HepG2 (cell line): ENCODE results near the gene FRMD4B. TPM values are rescaled to one million over a fixed set of nuclear protein-coding genes. Genes with fewer than 3 reads are reported as not detected.

Experiments used
- ATF1 ChIP-seq: IDR thresholded peaks from 2 replicates; pipeline ENCODE4 v1.6.1; 2016; ENCODE audit warnings: mild to moderate bottlenecking, control low read depth
- CERS6 ChIP-seq: sonication (generic); formaldehyde crosslinking; IDR thresholded peaks from 2 replicates; pipeline ENCODE4 v1.5.0; 2020; ENCODE audit warnings: missing genetic modification reagents
- EP300 ChIP-seq, 3 experiments: sonication (generic) in 1 of 3; formaldehyde crosslinking in 1 of 3; IDR thresholded peaks; 2 replicates each; pipeline versions ENCODE4 v1.5.1 to v1.6.1; 2011 to 2020; ENCODE audit warnings: low read depth in 2 of 3, low read length in 2 of 3, borderline replicate concordance in 1 of 3, improper control_type of control experiment in 1 of 3, mild to moderate bottlenecking in 1 of 3, missing genetic modification reagents in 1 of 3, moderate library complexity in 1 of 3
- ERF ChIP-seq: IDR thresholded peaks from 2 replicates; pipeline ENCODE4 v1.6.1; 2018; ENCODE audit warnings: missing biosample characterization, missing genetic modification reagents
- FOXP1 ChIP-seq, 2 experiments: fragments of 450-650 bp in 1 of 2; IDR thresholded peaks; 2 replicates each; pipeline ENCODE4 v1.6.1; 2017 to 2018; ENCODE audit warnings: antibody characterized with exemption in 1 of 2
- GABPA ChIP-seq, 2 experiments: IDR thresholded peaks; 2 replicates each; pipeline ENCODE4 v1.6.1; 2011 to 2016; ENCODE audit warnings: low read depth in 2 of 2, low read length in 1 of 2, missing biosample characterization in 1 of 2, missing genetic modification characterization in 1 of 2
- GABPB1 ChIP-seq: IDR thresholded peaks from 2 replicates; pipeline ENCODE4 v1.6.1; 2016; ENCODE audit warnings: mild to moderate bottlenecking, missing genetic modification reagents, moderate library complexity, missing compliant biosample characterization
- HCFC1 ChIP-seq: fragments of 150-350 bp; IDR thresholded peaks from 2 replicates; pipeline ENCODE4 v1.6.1; 2014; ENCODE audit warnings: low read depth, low read length
- HOXA3 ChIP-seq: sonication (generic); formaldehyde crosslinking; IDR thresholded peaks from 2 replicates; pipeline ENCODE4 v1.5.0; 2020; ENCODE audit warnings: missing genetic modification reagents
- IKZF4 ChIP-seq: sonication (generic); formaldehyde crosslinking; IDR thresholded peaks from 2 replicates; pipeline ENCODE4 v1.5.1; 2020; ENCODE audit warnings: borderline replicate concordance, mild to moderate bottlenecking, low read depth, missing genetic modification reagents; ENCODE audit errors: not compliant biosample characterization
- MAX ChIP-seq: IDR thresholded peaks from 2 replicates; pipeline ENCODE4 v1.6.1; 2012; ENCODE audit warnings: inconsistent platforms
- MAZ ChIP-seq, 2 experiments: sonication (generic) in 1 of 2; formaldehyde crosslinking in 1 of 2; IDR thresholded peaks; 2 replicates each; pipeline versions ENCODE4 v1.5.0 to v1.6.1; 2012 to 2020; ENCODE audit warnings: low read depth in 2 of 2, mild to moderate bottlenecking in 2 of 2, borderline replicate concordance in 1 of 2, improper control_type of control experiment in 1 of 2, low read length in 1 of 2, missing genetic modification reagents in 1 of 2, moderate library complexity in 1 of 2
- MIER2 ChIP-seq: IDR thresholded peaks from 2 replicates; pipeline ENCODE4 v1.6.1; 2016; ENCODE audit warnings: missing biosample characterization, missing genetic modification reagents
- NCOR1 ChIP-seq: fragments of 200-600 bp; sonication (generic); IDR thresholded peaks from 2 replicates; pipeline ENCODE4 v1.7.0; 2017; ENCODE audit warnings: antibody characterized with exemption, low read length, borderline replicate concordance
- NFRKB ChIP-seq: fragments of 450-650 bp; IDR thresholded peaks from 2 replicates; pipeline ENCODE4 v1.6.1; 2017
- PPARG ChIP-seq: conservative IDR thresholded peaks from 2 replicates; pipeline ENCODE4 v1.6.1; 2016; ENCODE audit warnings: missing biosample characterization, missing genetic modification reagents
- SP4 ChIP-seq: sonication (generic); formaldehyde crosslinking; IDR thresholded peaks from 2 replicates; pipeline ENCODE4 v1.8.1; 2023; ENCODE audit warnings: mild to moderate bottlenecking, missing genetic modification reagents
- ZMYM2 ChIP-seq: sonication (generic); formaldehyde crosslinking; IDR thresholded peaks from 2 replicates; pipeline ENCODE4 v1.8.0; 2022; ENCODE audit warnings: mild to moderate bottlenecking, missing genetic modification reagents
- ZNF12 ChIP-seq: sonication (generic); formaldehyde crosslinking; IDR thresholded peaks from 2 replicates; pipeline ENCODE4 v1.5.0; 2020; ENCODE audit warnings: missing genetic modification reagents
- ZNF205 ChIP-seq: IDR thresholded peaks from 2 replicates; pipeline ENCODE4 v1.6.1; 2018; ENCODE audit warnings: missing biosample characterization, missing genetic modification reagents
- ZNF564 ChIP-seq: sonication (generic); formaldehyde crosslinking; IDR thresholded peaks from 2 replicates; pipeline ENCODE4 v1.8.1; 2023; ENCODE audit warnings: mild to moderate bottlenecking, missing genetic modification reagents
- ZNF691 ChIP-seq: sonication (generic); formaldehyde crosslinking; IDR thresholded peaks from 2 replicates; pipeline ENCODE4 v1.4.0; 2020; ENCODE audit warnings: missing genetic modification reagents, low read depth, mild to moderate bottlenecking, borderline replicate concordance
- polyA plus RNA-seq, 8 experiments: library from polyadenylated mRNA; depleted of rRNA in 3 of 8; stranded (reverse) in 7 of 8; unstranded in 1 of 8; fragments of >200 nt; fragmentation: Illumina TruSeq in 4 of 8; extraction: Trizol in 4 of 8; gene quantifications; 2 replicates each; pipeline versions ENCODE4 v1.2.1 to v1.2.3, GENCODE V29; 2011 to 2016; ENCODE audit warnings: low read depth in 4 of 8, missing spikeins in 1 of 8, mixed read lengths in 1 of 8; ENCODE audit not compliant: insufficient read depth in 1 of 8
- total RNA-seq, 5 experiments: library from RNA; depleted of rRNA; stranded (reverse); fragments of >200 nt; fragmentation: Illumina TruSeq; extraction: Trizol; gene quantifications; 2 replicates each; pipeline ENCODE4 v1.2.3, GENCODE V29; 2016; ENCODE audit warnings: low read depth in 1 of 5
- TF ChIP-seq, protein P1 (sequence below): IDR thresholded peaks from 2 replicates; pipeline ENCODE4 v1.6.1; 2012; ENCODE audit warnings: low read depth, low read length, improper control_type of control experiment
- TF ChIP-seq, protein P2 (sequence below): sonication (generic); formaldehyde crosslinking; IDR thresholded peaks from 2 replicates; pipeline ENCODE4 v1.5.0; 2020; ENCODE audit warnings: missing genetic modification reagents

The FRMD4B gene
- total and polyA plus RNA-seq, 2 of the 13 experiments (the other 11 are each of a cell fraction or from before 2014, with no cell fraction given), result 3.0 to 3.3 TPM

GRCh38 chr3:69200384-69201068 lies 185.4 kb downstream of the FRMD4B start (continued):
- TF ChIP-seq, protein P1, sequence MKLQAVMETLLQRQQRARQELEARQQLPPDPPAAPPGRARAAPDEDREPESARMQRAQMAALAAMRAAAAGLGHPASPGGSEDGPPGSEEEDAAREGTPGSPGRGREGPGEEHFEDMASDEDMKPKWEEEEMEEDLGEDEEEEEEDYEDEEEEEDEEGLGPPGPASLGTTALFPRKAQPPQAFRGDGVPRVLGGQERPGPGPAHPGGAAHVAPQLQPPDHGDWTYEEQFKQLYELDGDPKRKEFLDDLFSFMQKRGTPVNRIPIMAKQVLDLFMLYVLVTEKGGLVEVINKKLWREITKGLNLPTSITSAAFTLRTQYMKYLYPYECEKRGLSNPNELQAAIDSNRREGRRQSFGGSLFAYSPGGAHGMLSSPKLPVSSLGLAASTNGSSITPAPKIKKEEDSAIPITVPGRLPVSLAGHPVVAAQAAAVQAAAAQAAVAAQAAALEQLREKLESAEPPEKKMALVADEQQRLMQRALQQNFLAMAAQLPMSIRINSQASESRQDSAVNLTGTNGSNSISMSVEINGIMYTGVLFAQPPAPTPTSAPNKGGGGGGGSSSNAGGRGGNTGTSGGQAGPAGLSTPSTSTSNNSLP, result peak; percentile 34; the same call in 1 of the 2 replicates
- TF ChIP-seq PPARG (peak; percentile 36; the same call in 1 of the 2 replicates), ZNF205 (peak; percentile 45; the same call in 1 of the 2 replicates), ZMYM2 (CRISPR knock-in tag) (0 out of 2 replicates have a peak, but pooled peaks have one; percentile 42), CERS6 (no peak), FOXP1 (IDR thresholded peaks at IDR 0.05) (no peak), FOXP1 (CRISPR knock-in tag; IDR thresholded peaks at IDR 0.05) (peak; percentile 6; the same call in 1 of the 2 replicates), EP300 (IDR thresholded peaks at IDR 0.05; ENCODE audit: low read depth in 2 of 2, low read length in 2 of 2) (peak in 1 of 2 experiments; percentile 31; a peak in 1 of 4 replicates), EP300 (CRISPR knock-in tag; IDR thresholded peaks at IDR 0.05; ENCODE audit: borderline replicate concordance) (no peak), SP4 (CRISPR knock-in tag) (peak; percentile 31; the same call in 1 of the 2 replicates), ATF1 (CRISPR knock-in tag) (0 out of 2 replicates have a peak, but pooled peaks have one; percentile 46), MIER2 (CRISPR knock-in tag) (peak; percentile 15; the same call in 1 of the 2 replicates), MAZ (IDR thresholded peaks at IDR 0.05; ENCODE audit: borderline replicate concordance, low read depth, low read length) (peak; percentile 57; the same call in 1 of the 2 replicates), MAZ (CRISPR knock-in tag; IDR thresholded peaks at IDR 0.05; ENCODE audit: low read depth) (no peak), GABPB1 (CRISPR knock-in tag) (no peak), ERF (CRISPR knock-in tag) (peak; percentile 42; the same call in 1 of the 2 replicates), HOXA3 (peak; percentile 49), GABPA (IDR thresholded peaks at IDR 0.05; ENCODE audit: low read depth, low read length) (no peak), GABPA (CRISPR knock-in tag; IDR thresholded peaks at IDR 0.05; ENCODE audit: low read depth) (0 out of 2 replicates have a peak, but pooled peaks have one; percentile 18), IKZF4 (CRISPR knock-in tag) (no peak), NCOR1 (peak; percentile 78; the same call in 1 of the 2 replicates), HCFC1 (no peak), ZNF12 (CRISPR knock-in tag) (peak; percentile 34; the same call in 1 of the 2 replicates), MAX (peak; percentile 41; the same call in 1 of the 2 replicates), ZNF564 (CRISPR knock-in tag) (no peak), ZNF691 (0 out of 2 replicates have a peak, but pooled peaks have one; percentile 32), NFRKB (peak; percentile 41; the same call in 1 of the 2 replicates)
- TF ChIP-seq, protein P2, sequence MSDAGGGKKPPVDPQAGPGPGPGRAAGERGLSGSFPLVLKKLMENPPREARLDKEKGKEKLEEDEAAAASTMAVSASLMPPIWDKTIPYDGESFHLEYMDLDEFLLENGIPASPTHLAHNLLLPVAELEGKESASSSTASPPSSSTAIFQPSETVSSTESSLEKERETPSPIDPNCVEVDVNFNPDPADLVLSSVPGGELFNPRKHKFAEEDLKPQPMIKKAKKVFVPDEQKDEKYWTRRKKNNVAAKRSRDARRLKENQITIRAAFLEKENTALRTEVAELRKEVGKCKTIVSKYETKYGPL (CRISPR knock-in tag), result no peak
